Adipose tissue (tissue), 3 donors: Measurements from ENCODE around the gene CASTOR1. TPM values are rescaled to one million over a fixed set of nuclear protein-coding genes. Genes with fewer than 3 reads are reported as not detected.
A peak's percentile ranks its signal among the peaks of the same experiment; 100 is the strongest.
"Not testable (repeated sequence)": the region's sequence is repeated elsewhere in the genome, so short reads cannot be mapped to it uniquely, and the experiment has no call there.

Source experiments
- H3K27ac ChIP-seq: one replicate; pipeline ENCODE4 v1.5.1; 2013; ENCODE audit warnings: low read depth, low read length
- WGBS, 3 donors: extraction: QIAGEN DNeasy Blood & Tissue Kit; methylation state at CpG; one replicate each; pipeline ENCODE4 v1.1.7; 2013; 5-methylcytosine and 5-hydroxymethylcytosine counted together
- polyA plus RNA-seq, 3 donors: library from polyadenylated mRNA; stranded (reverse); fragments of 200-250 nt; gene quantifications; one replicate each; pipeline ENCODE4 v1.2.3, GENCODE V29; 2013
- donor health status: healthy with polysubstance abuse.
- donor health status: Bipolar disorder and iron deficiency.
- donor health status: healthy.

Gene CASTOR1
- 10 to 100 TPM in 2 of 3 donors, 1 to 10 TPM in 1; 8.7 to 27.3 (median 19.3) TPM for polyA plus RNA-seq

- WGBS, 3 donors: 0 to 1% (median 1%) methylated on average over 69 to 85 of the region's 85 CpGs
These were observed at the start of gene CASTOR1 for GRCh38 chr22:30289141-30289979. Gene CASTOR1, minus strand, starts transcription at chr22:30289505. Its CDS starts 8 bp downstream, at chr22:30289497.

GRCh38 chr22:30338802-30339201, 49.5 kb upstream of the CASTOR1 start:
- no peak overlapping the region for H3K27ac ChIP-seq
- 95 to 97% (median 96%) methylated on average over 7 of the region's 7 CpGs for WGBS, 3 donors

More at GRCh38 chr22:30289141-30289979, at the start of gene CASTOR1:
- H3K27ac ChIP-seq: peak within 1 kb of the TSS; percentile 71

DNA sequence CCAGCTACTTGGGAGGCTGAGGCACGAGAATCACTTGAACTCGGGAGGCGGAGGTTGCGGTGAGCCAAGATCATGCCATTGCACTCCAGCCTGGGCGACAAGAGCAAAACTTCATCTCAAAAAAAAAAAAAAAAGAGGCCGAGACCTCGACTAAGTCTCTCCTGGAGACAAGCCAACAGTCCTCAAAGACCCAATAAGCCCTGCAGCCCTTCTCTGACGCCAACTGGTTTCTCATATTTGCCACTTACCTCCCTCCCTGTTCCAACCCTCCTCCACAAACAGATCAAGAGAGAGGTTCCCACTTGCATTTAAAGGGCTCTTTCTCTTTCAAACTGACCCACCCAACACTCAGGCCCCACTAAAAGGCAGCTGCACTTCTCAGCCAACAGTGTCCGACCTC, 49.0 kb upstream of the CASTOR1 start:
- not testable (repeated sequence) for H3K27ac ChIP-seq
- 83 to 92% (median 85%) methylated on average over 9 of the region's 9 CpGs for whole genome bisulfite sequencing, 3 donors

DNA sequence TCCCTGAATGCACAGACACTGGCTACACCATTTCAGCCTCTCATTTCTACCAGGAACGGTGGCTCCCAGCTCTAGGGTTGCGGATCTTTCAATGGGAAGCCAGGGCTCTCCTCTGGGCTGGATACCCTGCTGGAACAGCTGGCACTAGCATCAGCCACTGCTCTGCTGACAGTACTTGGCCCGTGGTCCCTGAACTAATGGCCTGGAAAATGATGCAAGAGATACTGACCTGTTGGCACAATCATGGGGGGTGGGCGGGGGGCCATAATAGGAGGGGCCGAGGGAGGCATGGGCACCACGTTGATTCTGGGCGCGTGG, 48.1 kb upstream of the CASTOR1 start:
- WGBS, 3 donors: 79 to 88% (median 87%) methylated on average over 8 of the region's 8 CpGs
- H3K27ac ChIP-seq: no peak overlapping the region

GRCh38 chr22:30336752-30337460, 47.6 kb upstream of the CASTOR1 start:
- WGBS, 3 donors: 75 to 91% (median 81%) methylated on average over 4 of the region's 4 CpGs
- H3K27ac ChIP-seq: no peak overlapping the region

DNA sequence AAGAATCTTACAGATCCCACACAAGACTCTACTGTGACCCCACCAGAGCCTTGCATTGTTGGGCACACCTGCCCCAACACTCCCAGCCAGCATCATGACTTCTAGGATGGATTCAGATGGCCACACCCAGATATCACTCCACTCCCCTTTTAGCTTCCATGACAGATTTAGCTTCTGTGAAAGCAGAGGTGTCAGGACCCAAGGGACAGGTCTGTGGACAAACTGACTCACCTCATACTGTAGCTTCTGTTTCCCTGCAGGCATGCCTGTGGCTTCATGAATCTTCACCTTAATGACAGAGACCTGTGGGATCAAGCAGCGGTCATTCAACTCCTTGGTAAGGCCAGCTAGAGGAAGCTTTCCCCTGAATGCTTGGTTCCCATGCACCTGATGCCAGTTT, 45.9 kb upstream of the CASTOR1 start:
- WGBS, 3 donors: 91 to 100% (median 96%) methylated on average over 1 of the region's 1 CpG
- no peak overlapping the region for H3K27ac ChIP-seq

- no peak overlapping the region for H3K27ac ChIP-seq
- WGBS, 3 donors: 86 to 97% (median 94%) methylated on average over 4 of the region's 4 CpGs
These were observed 45.3 kb upstream of the CASTOR1 start for GRCh38 chr22:30334646-30335045.

- 84 to 88% (median 87%) methylated on average over 3 of the region's 3 CpGs for WGBS, 3 donors
- H3K27ac ChIP-seq: no peak overlapping the region
These were observed 44.4 kb upstream of the CASTOR1 start for GRCh38 chr22:30333707-30334087.

DNA sequence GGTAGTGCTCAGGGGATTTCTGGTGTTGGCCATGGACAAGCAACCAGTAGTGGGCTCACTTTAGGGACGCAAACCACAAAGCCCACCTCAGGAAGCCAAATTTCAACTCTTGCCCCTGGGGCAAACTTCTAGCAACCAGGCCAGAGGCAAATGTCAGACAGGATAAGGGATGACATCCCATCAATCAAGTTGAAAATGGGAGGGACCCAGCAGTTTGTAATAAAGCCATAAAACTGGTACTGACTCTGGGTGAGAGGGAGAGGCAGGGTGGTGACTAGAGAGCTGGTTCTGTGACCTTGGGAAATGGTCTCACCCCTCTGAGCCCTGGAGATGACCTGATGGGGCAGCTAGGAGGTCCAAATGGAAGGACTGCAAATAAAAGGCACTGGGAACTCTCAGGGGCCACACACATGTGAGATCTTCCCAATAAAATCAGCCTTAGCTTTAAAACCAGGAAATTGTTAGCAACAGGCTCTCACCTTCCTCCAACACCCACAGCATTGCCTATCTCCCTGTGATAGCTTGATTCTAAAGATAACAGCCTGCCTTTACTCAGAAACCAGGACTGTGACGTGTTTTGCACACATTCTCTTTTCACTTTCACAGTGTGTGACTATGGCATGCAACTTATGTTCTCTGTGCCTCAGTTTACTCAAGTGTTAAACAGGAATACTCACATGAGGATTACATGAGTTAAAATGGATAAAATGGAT, 43.8 kb upstream of the CASTOR1 start:
- WGBS, 3 donors: 87 to 89% (median 88%) methylated on average over 2 of the region's 2 CpGs
- H3K27ac ChIP-seq: no peak overlapping the region

DNA sequence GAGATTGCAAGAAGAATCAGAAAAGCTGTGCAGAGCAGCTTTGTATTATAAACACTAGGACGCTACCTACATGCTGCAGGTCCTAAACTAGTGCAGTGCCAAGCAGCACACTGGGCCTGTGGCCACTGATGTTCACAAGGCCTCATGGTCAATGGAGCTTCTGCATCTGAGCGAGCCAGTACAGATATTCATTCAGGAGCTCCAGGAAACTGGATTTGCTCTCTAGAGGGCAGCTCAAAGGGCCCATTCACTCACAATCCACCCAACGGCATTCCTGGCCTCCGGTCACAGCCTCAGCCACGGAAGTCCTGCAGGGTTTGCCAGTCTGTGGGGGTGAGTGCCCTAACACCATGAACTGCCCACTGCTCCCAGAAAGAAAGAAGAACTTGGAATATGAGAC, 43.2 kb upstream of the CASTOR1 start:
- WGBS, 3 donors: 78 to 87% (median 81%) methylated on average over 5 of the region's 5 CpGs
- H3K27ac ChIP-seq: no peak overlapping the region

DNA sequence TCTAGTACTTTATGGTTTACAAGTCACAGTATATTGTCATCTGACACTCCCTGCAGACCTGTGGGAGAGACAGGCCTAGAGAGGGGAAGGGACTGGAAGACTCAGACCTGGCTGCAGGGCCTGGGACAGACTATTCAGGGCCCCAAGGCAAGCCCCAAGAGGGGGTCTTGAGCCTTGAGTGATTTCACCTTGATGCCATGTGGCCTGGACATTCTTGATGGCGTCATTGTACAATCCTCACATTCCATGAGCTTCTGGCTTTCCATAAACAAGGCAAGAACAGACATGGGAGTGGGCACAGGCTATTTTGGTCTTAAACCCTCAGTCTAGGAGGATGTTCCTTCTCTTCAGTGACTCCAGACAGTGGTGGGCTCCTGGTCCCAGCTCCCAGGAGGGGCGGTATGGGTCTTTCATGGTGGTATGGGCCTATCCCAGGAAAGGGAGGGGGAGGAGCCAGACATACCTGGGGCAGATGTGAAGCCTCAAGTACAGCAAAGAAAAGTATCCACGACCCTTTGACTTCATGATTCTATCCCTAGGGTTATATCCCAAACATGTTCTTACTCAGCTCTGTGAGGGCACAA, 39.3 kb upstream of the CASTOR1 start:
- H3K27ac ChIP-seq: no peak overlapping the region
- 80 to 87% (median 84%) methylated on average over 3 of the region's 3 CpGs for WGBS, 3 donors

DNA sequence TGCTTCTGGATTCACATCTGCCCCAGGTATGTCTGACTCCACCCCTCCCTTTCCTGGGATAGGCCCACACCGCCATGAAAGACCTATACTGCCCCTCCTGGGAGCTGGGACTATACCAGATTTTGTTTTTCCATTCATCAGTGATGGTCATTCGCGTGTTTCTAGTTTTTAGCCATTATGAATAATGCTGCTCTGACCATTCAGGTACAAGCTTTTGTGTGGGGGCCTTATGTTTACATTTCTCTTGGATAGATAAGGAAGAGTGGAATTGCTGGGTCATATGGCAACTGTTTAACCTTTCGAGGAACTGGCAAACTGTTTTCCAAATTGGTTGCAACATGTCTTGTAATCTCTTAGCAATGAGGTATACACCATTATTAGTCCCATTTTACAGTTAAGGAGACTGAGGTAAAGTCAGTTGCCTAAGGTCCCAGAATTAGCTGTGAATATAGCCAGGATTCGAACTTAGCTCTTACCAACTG, 38.6 kb upstream of the CASTOR1 start:
- no peak overlapping the region for H3K27ac ChIP-seq
- WGBS, 3 donors: 46 to 80% (median 76%) methylated on average over 5 of the region's 5 CpGs

DNA sequence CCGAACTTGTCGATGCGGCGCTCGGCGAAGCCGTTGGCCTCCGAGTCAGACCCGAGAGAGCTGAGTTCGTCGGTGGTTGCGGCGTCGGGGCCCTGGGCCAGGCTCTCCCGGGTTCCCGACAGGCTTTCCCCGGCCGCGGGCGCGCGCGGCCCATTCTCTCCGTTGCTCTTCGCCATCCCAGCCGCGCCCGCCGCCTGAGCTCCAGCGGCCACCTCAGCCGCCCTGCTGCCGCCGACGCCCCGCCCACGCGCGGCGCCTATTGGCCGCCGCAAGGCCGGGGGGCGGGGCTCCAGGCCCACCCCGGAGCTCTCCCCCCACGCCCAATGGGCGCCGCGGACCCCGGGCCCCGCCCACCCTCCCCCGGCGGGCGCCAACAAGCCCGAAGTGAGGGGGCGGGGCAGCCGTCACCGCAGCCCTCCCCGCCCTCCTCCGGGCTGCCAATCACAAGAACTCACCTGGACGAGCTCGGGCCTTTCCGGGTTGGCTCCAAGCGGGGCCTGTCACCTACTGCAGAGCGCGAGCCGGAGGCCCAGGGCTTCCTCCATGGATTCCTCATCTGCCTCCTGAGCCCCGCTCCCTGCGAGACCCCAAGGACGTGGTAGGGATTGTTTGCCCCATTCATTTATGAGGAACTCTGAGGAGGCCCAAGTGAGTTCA, 37.5 kb upstream of the CASTOR1 start, which contains the start of gene TBC1D10A:
TSS of gene TBC1D10A (minus strand) at position 236 of the 657 bp plus-strand sequence. CDS start at position 176, 60 bp downstream.
- peak within 1 kb of the TSS; percentile 2 for H3K27ac ChIP-seq
- WGBS, 3 donors: 0 to 1% (median 1%) methylated on average over 54 to 69 of the region's 69 CpGs

GRCh38 chr22:30326255-30326705, 37.0 kb upstream of the CASTOR1 start:
- H3K27ac ChIP-seq: no peak overlapping the region
- WGBS, 3 donors: 0 to 1% (median 1%) methylated on average over 19 to 34 of the region's 34 CpGs

GRCh38 chr22:30325724-30326254, 36.5 kb upstream of the CASTOR1 start:
- WGBS, 3 donors: 31 to 38% (median 35%) methylated on average over 13 to 14 of the region's 14 CpGs
- no peak overlapping the region for H3K27ac ChIP-seq

- 43 to 61% (median 50%) methylated on average over 5 of the region's 5 CpGs for WGBS, 3 donors
- H3K27ac ChIP-seq: no peak overlapping the region
These were observed 35.9 kb upstream of the CASTOR1 start for GRCh38 chr22:30325065-30325720.

- 52 to 53% (median 53%) methylated on average over 8 of the region's 8 CpGs for WGBS, 3 donors
- no peak overlapping the region for H3K27ac ChIP-seq
These were observed 34.9 kb upstream of the CASTOR1 start for GRCh38 chr22:30324014-30324730.
